ENCODE results near the gene SERAC1. TPM values are rescaled to one million over a fixed set of nuclear protein-coding genes. Genes with fewer than 3 reads are reported as not detected.

The SERAC1 gene
- polyA plus RNA-seq, 3 donors = 4.3 to 5.1 (median 4.4) TPM

DNA sequence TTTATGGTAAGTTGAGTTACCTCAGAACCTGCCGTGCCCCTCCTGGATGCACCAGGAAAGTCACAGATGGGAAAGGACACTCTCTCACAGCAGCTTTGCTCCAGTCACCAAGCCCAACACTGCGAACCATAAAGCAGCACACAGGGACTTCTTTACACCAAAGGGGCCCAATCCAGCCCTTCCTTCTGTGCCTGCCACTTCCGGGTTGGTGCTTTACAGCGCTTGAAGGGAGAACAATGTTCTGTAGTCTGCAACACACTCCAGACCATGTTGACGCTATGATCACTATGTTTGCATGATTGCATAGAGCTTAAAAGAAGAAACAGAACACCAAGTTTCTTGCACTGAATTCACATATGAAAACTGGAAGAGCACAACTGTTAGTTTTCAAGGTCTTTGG is 57.1 kb downstream of the SERAC1 start:
- no peaks in the 10 kb centered on the region for H3K9me3 ChIP-seq (replicated peaks in 1 of 2; ENCODE audit: control insufficient read depth in 1 of 2, insufficient read depth in 1 of 2, low read length in 2 of 2)
- DNase-seq = no peak
- H4K20me1 ChIP-seq (ENCODE audit: insufficient read depth, low read length) = no peaks in the 10 kb centered on the region
- Mint-ChIP-seq H3K27ac (peak overlapping the region in 1 of 7 donors; percentile 55), H3K27me3 (ENCODE audit: low read depth in 3 of 3) (peaks cover 0 to 2% (median 0%) of the 10 kb centered on the region in 3 donors), H3K4me3 (no peak overlapping the region), H3K9me3 (no peaks in the 10 kb centered on the region), H3K36me3 (peaks cover 50 to 73% of the 10 kb centered on the region in 2 donors), H3K4me1 (peaks cover 4% of the 10 kb centered on the region)
- no peaks in the 10 kb centered on the region for H3K27me3 ChIP-seq (ENCODE audit: control insufficient read depth in 2 of 2, insufficient read depth in 2 of 2, low read length in 2 of 2)
- intact Hi-C loops (cut with micrococcal nuclease) = no loop called here
- no peak overlapping the region for H3K27ac ChIP-seq (ENCODE audit: low read depth in 1 of 2, low read length in 2 of 2)
- WGBS (ENCODE audit: insufficient coverage) = 90% methylated on average over 2 of the region's 5 CpGs
- no peaks in the 10 kb centered on the region for H3K79me2 ChIP-seq (ENCODE audit: insufficient read depth, low read length)
- peaks cover 0 to 6% of the 10 kb centered on the region in 2 donors for H3K4me1 ChIP-seq (ENCODE audit: control insufficient read depth in 1 of 2, insufficient read depth in 2 of 2, low read length in 2 of 2)
- no peak for TF ChIP-seq CTCF (IDR thresholded peaks at IDR 0.05)
- H2AFZ ChIP-seq (ENCODE audit: insufficient read depth, low read depth, low read length, poor library complexity, severe bottlenecking) = no peak overlapping the region
- H3K4me3 ChIP-seq (replicated peaks in 1 of 3; ENCODE audit: low read depth in 2 of 3, low read length in 3 of 3) = no peak overlapping the region
- no peak overlapping the region for H3K9ac ChIP-seq (ENCODE audit: insufficient read depth, low read length, poor library complexity, severe bottlenecking)
- peaks cover 28 to 74% of the 10 kb centered on the region in 2 donors for H3K36me3 ChIP-seq (replicated peaks in 1 of 2; ENCODE audit: control insufficient read depth in 1 of 2, insufficient read depth in 2 of 2, low read length in 2 of 2)
- H3K4me2 ChIP-seq (replicated peaks; ENCODE audit: extremely low read depth, low read length, poor library complexity, severe bottlenecking) = no peak overlapping the region

- no peak for DNase-seq
- Histone ChIP-seq H3K4me1 (ENCODE audit: control insufficient read depth in 1 of 2, insufficient read depth in 2 of 2, low read length in 2 of 2) (peaks cover 0 to 6% of the 10 kb centered on the region in 2 donors), H4K20me1 (ENCODE audit: insufficient read depth, low read length) (no peaks in the 10 kb centered on the region), H3K9me3 (replicated peaks in 1 of 2; ENCODE audit: control insufficient read depth in 1 of 2, insufficient read depth in 1 of 2, low read length in 2 of 2) (no peaks in the 10 kb centered on the region), H3K9ac (ENCODE audit: insufficient read depth, low read length, poor library complexity, severe bottlenecking) (no peak overlapping the region), H3K4me2 (replicated peaks; ENCODE audit: extremely low read depth, low read length, poor library complexity, severe bottlenecking) (no peak overlapping the region), H3K27me3 (ENCODE audit: control insufficient read depth in 2 of 2, insufficient read depth in 2 of 2, low read length in 2 of 2) (no peaks in the 10 kb centered on the region), H3K36me3 (replicated peaks in 1 of 2; ENCODE audit: control insufficient read depth in 1 of 2, insufficient read depth in 2 of 2, low read length in 2 of 2) (peaks cover 17 to 62% of the 10 kb centered on the region in 2 donors), H2AFZ (ENCODE audit: insufficient read depth, low read depth, low read length, poor library complexity, severe bottlenecking) (no peak overlapping the region), H3K27ac (ENCODE audit: low read depth in 1 of 2, low read length in 2 of 2) (no peak overlapping the region), H3K4me3 (replicated peaks in 1 of 3; ENCODE audit: low read depth in 2 of 3, low read length in 3 of 3) (no peak overlapping the region), H3K79me2 (ENCODE audit: insufficient read depth, low read length) (no peaks in the 10 kb centered on the region)
- H3K27ac Mint-ChIP-seq = peak overlapping the region in 2 of 7 donors; percentile 15 to 61
- intact Hi-C loops (cut with micrococcal nuclease) = no loop called here
- H3K27me3 Mint-ChIP-seq (ENCODE audit: low read depth in 3 of 3) = peaks cover 0 to 2% (median 0%) of the 10 kb centered on the region in 3 donors
- no peak for TF ChIP-seq CTCF (IDR thresholded peaks at IDR 0.05)
- no peak overlapping the region for H3K4me3 Mint-ChIP-seq
- H3K9me3 Mint-ChIP-seq = no peaks in the 10 kb centered on the region
- peaks cover 41 to 62% of the 10 kb centered on the region in 2 donors for H3K36me3 Mint-ChIP-seq
- peaks cover 6% of the 10 kb centered on the region for H3K4me1 Mint-ChIP-seq
- no CpG with 5 or more reads among the region's 2 CpGs for WGBS (ENCODE audit: insufficient coverage)
These were observed 58.3 kb downstream of the SERAC1 start for GRCh38 chr6:158109748-158110147.

Data from CD14-positive monocyte (primary cell).